ELF-1 (cell line): Measurements from ENCODE around the gene KRTAP5-3.
"Not testable (repeated sequence)": the region's sequence is repeated elsewhere in the genome, so short reads cannot be mapped to it uniquely, and the experiment has no call there.

Source experiments
- DNase-seq: peaks from one replicate; pipeline ENCODE4 v3.0.0-alpha.2; 2016; ENCODE audit warnings: low read depth, low spot score

Gene KRTAP5-3

GRCh38 chr11:1619449-1619848 is 11.2 kb upstream of the KRTAP5-3 start:
- no peak for DNase-seq

GRCh38 chr11:1618231-1618630 is 10.0 kb upstream of the KRTAP5-3 start:
- no peak for DNase-seq

DNA sequence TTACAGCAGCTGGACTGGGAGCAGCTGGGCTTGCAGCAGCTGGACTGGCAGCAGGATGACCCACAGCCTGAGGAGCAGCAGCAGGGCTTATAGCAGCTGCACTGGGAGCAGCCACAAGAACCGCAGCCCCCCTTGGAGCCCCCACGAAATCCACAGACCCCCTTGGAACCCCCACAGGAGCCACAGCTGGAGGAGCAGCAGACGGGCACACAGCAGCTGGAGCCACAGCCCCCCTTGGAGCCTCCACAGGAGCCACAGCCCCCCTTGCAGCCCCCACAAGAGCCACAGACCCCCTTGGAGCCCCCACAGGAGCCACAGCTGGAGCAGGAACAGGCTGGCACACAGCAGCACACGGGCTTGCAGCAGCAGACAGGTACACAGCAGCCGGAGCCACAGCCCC is 362 bp downstream of the KRTAP5-3 start:
- DNase-seq = not testable (repeated sequence)

DNA sequence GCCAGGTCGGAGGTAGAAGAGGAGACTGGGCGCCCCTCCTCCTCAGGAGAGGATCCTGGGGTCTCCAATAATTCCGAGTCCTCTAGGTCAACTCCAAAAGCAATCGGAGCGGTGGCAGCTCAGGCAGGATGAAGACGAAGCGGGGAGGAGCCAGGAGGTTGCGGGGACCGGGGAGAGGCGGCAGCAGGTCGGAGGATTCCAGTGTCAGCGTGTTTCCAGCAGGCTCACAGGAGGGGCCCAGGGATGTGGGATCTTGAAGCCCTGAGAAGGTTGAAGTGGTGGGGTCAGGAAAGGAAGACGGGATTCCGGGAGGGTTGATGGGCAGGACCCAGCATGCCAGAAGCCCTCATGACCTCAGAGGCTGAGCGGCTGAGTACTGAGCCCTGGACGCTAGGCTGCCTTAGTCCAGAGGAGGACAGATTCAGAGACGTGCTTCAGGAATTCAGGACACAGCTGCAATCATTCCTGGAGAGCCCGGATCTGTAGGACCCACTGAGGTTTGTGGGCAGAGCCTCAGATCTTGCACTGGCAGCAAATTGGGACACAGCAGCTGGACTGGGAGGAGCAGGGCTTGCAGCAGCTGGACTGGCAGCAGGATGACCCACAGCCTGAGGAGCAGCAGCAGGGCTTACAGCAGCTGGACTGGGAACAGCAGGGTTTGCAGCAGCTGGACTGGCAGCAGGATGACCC is 962 bp downstream of the KRTAP5-3 start:
- peak; percentile 48 for DNase-seq

DNA sequence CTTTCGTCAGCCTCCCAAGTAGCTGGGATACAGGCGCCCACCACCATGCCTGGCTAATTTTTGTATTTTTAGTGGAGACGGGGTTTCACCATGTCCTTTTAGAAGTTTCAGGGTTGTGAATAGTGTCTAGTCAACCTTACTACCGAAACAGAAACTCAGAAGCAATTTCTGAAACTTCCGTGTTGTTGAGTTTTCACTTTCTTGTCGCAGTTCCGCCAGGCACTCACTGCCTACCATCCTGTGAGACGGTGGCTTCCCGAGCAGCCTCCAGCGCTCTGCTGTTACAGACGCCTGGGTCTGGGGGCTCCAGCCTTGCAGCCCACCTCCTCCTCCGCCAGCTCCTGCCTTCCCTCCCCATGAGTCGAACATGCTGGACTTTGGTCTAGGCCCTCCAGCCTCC is 2.3 kb downstream of the KRTAP5-3 start:
- DNase-seq = not testable (repeated sequence)

GRCh38 chr11:1604711-1605110 is 3.6 kb downstream of the KRTAP5-3 start:
- no peak for DNase-seq

- no peak for DNase-seq
Observed at GRCh38 chr11:1604181-1604580, 4.1 kb downstream of the KRTAP5-3 start.

GRCh38 chr11:1603629-1604028 is 4.6 kb downstream of the KRTAP5-3 start:
- DNase-seq = no peak

- not testable (repeated sequence) for DNase-seq
Observed at GRCh38 chr11:1601663-1602062, 6.6 kb downstream of the KRTAP5-3 start.

DNA sequence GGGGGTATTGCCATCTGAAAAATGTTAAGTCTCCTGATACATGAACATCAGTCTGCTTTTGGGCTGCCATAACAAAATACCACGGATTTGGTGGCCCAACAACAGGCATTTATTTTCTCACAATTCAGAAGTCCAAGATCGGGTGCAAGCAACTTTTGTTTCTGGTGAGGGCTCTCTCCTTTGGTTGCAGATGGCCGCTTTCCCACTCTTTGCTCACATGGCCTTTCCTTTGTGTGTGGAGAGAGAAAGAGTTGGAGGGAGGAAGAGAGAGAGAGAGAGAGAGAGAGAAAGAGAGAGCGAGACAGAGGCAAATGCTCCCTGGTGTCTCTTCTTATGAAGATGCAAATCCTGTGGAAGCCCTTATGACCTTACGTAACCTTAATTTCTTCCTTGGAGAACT is 7.6 kb downstream of the KRTAP5-3 start:
- DNase-seq = no peak

DNA sequence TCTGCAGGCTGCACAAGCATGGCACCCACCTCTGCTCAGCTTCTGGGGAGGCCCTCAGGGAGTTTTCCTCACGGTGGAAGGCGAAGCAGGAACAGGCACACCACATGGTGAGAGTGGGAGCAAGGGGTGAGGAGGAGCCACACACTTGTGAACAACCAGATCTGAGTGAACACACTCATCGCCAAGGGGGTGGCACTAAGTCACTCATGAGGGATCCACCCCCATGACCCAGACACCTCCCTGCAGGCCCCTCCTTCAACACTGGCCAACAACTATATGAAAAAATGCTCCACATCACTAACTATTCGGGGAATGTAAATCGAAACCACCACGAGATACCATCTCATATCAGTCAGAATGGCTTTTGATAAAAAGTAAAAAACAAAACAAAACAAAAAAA is 9.4 kb downstream of the KRTAP5-3 start:
- DNase-seq = no peak

DNA sequence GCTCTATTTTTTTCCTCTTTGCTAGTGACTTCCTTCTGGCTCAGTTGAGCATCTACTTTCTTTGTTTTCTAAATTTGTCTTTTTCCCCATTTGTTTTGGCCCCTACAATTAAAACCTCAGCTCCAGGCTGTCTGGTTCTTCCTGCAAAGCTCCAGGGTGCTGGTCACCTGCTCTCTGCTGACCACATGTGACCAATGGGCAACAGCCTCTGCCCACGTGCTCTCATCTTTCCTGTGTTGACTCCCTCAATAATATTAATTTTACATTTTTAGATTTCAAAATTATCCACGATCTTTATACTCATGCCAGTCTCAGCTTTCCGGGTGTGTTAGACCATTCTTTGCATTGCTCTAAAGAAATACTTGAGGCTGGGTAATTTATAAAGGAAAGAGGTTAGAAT is 9.9 kb downstream of the KRTAP5-3 start:
- not testable (repeated sequence) for DNase-seq

DNA sequence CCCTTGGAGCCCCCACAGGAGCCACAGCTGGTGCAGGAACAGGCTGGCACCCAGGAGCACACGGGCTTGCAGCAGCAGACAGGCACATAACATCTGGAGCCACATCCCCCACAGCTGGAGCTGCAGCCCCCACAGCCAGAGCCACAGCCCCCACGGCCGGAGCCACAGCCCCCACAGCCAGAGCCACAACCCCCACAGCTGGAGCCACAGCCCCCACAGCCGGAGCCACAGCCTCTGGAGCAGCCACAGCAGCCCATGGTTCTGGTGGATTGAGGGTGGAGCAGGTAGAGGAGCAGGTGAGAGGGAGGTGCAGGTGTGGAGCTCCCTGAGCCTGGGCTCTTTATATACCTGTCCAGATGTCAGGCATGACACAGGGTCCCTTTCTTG is 10.3 kb downstream of the KRTAP5-3 start, which contains the start of gene KRTAP5-2:
KRTAP5-2 (minus strand) TSS at position 301 of the 387 bp plus-strand sequence; CDS start at position 257, 44 bp downstream.
- DNase-seq = no peak

- no peak for DNase-seq
Observed at GRCh38 chr11:1597331-1597993, 10.8 kb downstream of the KRTAP5-3 start.

DNA sequence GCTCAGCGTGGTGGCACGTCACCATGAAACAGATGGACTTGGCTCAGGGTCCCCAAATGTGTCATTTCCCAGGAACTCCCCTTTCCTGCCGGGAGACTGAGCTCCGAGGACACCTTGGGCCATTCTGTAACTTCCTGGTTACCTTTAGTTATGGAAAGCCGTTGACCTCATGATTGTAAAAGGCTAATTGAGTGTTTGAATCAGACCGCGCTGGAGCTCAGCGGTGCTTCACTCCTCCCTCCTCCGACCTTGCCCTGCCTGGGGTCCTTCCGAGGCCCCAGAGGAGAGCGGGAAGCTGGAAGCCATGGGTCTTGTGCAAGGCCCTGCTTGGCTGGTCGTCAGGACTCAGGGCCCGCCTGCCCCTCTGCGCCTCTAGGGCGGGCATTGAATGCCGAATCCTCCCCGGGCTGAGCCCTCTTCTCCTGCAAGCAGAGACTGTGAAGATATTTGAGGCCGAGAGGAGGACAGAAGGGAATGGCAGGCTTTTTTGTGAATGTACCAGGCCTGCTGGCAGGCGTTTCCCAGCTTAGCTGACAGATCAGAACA is 11.6 kb downstream of the KRTAP5-3 start:
- DNase-seq = peak; percentile 24

DNA sequence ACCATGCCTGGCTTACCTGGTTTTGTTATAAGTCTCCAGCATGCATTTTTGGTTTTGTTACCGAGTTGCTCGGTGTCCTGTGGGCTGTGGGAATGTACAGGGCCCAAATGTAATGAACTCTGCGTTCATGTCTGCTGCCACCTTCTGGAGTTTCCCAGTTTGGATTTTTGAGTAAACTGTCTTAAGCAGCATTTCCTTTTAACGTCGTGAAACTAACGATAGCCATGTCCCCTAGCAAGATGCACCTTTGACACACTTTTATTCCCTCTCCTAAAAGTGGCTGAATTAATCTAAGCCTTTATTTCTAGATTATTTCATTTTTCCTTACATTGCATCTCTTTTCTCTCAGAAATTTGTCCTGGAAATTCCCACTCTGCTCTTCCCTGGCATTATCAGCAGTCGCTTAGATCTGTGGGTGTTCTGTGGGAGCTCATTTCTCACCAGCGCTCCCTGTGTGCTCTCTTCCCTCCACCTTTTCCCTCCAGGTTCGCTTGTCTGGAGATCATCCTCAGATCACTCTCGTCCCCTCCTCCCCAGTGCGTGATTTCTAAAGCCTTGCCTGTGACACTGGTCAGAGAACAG is 12.2 kb downstream of the KRTAP5-3 start:
- DNase-seq = not testable (repeated sequence)

DNA sequence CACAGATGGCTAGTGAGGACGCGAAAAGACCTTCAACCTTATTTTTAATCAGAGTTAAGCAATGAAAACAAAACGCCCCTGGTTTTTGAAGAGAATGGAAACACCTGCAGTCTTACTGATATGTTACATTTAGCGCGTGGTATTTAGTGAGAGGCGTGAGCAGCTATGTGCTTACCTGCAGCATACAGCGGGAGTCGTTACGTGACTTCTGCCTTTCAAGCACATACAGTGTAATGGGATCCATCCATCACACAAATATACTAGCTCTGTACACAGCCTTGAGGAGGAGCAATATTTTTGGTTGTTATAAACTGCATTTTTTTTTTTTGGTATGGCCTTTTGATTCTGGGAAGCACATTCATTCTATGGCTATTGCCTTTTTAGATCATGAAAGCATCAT is 15.6 kb downstream of the KRTAP5-3 start:
- no peak for DNase-seq

DNA sequence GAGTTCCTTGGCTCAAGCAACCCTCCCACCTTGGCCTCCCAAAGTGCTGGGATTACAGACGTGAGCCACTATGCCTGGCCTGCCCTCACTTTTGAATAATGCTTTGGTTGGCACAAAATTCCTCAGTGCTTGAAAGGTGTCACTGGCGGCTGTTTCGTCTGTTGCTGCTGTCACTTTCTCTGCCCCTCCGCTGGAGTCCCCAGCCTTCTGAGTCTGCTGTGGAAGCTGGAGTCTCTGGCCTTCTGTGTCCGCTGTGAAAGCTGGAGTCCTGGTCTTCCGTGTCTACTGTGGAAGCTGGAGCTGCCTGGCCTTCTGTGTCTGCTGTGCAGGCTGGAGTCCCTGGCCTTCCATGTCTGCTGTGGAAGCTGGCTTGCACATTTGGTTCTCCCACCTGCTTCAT is 18.3 kb downstream of the KRTAP5-3 start:
- DNase-seq = no peak

- not testable (repeated sequence) for DNase-seq
Observed at GRCh38 chr11:1589191-1589963, 18.9 kb downstream of the KRTAP5-3 start.

DNA sequence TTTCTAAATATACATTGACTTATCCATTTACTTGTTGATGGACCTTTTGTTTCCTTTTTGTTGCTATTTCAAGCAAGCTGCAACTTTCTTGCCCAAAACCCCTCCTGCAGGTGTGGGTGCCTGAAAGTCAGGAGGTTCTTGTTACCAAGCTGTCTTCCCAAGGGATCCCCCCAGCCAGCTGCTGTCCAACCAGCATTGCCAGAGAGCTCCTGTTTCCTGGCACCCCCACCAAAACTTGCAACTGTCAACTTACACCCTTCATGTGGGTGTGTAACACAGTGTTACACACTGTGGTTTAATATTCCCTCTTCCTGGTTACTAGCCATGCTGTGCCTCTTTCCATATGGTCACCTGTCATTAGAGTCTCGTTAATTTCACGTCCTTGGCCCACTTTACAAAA is 21.6 kb downstream of the KRTAP5-3 start:
- no peak for DNase-seq

DNA sequence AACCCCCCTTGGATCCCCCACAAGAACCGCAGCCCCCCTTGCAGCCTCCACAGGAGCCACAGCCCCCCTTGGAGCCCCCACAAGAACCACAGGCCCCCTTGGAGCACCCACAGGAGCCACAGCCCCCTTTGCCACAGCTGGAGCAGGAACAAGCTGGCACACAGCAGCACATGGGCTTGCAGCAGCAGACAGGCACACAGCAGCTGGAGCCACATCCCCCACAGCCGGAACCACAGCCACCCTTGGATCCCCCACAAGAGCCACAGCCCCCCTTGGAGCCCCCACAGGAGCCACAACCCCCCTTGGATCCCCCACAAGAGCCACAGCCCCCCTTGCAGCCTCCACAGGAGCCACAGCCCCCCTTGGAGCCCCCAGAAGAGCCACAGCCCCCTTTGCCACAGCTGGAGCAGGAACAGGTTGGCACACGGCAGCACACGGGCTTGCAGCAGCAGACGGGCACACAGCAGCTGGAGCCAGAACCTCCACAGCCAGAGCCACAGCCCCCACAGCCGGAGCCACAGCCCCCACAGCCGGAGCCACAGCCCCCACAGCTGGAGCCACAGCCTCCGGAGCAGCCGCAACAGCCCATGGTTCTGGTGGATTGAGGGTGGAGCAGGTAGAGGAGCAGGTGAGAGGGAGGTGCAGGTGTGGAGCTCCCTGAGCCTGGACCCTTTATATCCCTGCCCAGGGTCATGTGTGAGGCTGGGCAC is 23.4 kb downstream of the KRTAP5-3 start, which contains the start of gene KRTAP5-1:
KRTAP5-1 (minus strand) TSS at position 623 of the 710 bp plus-strand sequence; CDS start at position 589, 34 bp downstream.
- DNase-seq = not testable (repeated sequence)
